ENCODE data around the gene TIPIN. TPM values are rescaled to one million over a fixed set of nuclear protein-coding genes. Genes with fewer than 3 reads are reported as not detected.
A peak's percentile ranks its signal among the peaks of the same experiment; 100 is the strongest.

TIPIN gene
- total RNA-seq, 4 donors from 2014 or later, result 0.77 to 15.0 (median 8.7) TPM

GRCh38 chr15:66287461-66288057 lies 68.9 kb downstream of the TIPIN start:
- TF ChIP-seq POLR2A (IDR thresholded peaks at IDR 0.05) (no peak), CTCF (IDR thresholded peaks at IDR 0.05) (peak in 2 of 4 experiments; percentile 36 to 40)
- H3K27ac ChIP-seq, result no peak overlapping the region
- no peaks in the 10 kb centered on the region for H3K9me3 ChIP-seq
- no peak for DNase-seq
- H3K36me3 ChIP-seq, result no peaks in the 10 kb centered on the region
- no peak overlapping the region for H3K4me3 ChIP-seq
- H3K4me1 ChIP-seq, result peaks cover 0 to 6% of the 10 kb centered on the region in 2 donors
- intact Hi-C loops (cut with DNase I; ENCODE audit: low total_unique reads), result no loop called here
- no peaks in the 10 kb centered on the region for H3K27me3 ChIP-seq

Small RNAs within 50 kb of the gene (small RNA-seq; reads per million reads assigned to genes)
- gene RF00019 (not detected), gene SCARNA14 (3.8 reads per million, percentile 84 among the genes with 10 or more reads in this experiment)

Other genes with a start within 250 kb of the TIPIN start
- gene MEGF11, start 102.9 kb downstream of the TIPIN start, total RNA-seq, result under 1 TPM in 1 of 4 donors, not detected in 3; 0.76 TPM
- 10 to 100 TPM; 15.1 to 68.7 (median 32.0) TPM for gene DIS3L, start 63.1 kb downstream of the TIPIN start, total RNA-seq
- 10 to 100 TPM; 13.2 to 46.4 (median 33.5) TPM for gene MAP2K1, start 30.2 kb upstream of the TIPIN start, total RNA-seq
- 10 to 100 TPM; 17.1 to 45.6 (median 24.6) TPM for gene SNAPC5, start 141.1 kb upstream of the TIPIN start, total RNA-seq
- 1,000 to 10,000 TPM; 2,301 to 6,298 (median 4,986) TPM for gene RPL4, start 148.2 kb upstream of the TIPIN start, total RNA-seq
- 10 to 100 TPM in 1 of 4 donors, 1 to 10 TPM in 3; 2.4 to 26.1 (median 7.0) TPM for gene ZWILCH, start 148.6 kb upstream of the TIPIN start, total RNA-seq
- not detected for gene LCTL, start 209.3 kb upstream of the TIPIN start, total RNA-seq